ENCODE data around the gene CD19. TPM values are rescaled to one million over a fixed set of nuclear protein-coding genes. Genes with fewer than 3 reads are reported as not detected.

The CD19 gene
- total and polyA plus RNA-seq, 10 of the 15 experiments (the other 5 are each of a cell fraction or from before 2014, with no cell fraction given): 1.2 to 125 (median 77.2) TPM

GRCh38 chr16:28882551-28883160 lies 49.1 kb upstream of the CD19 start:
- FAIRE-seq: no peak
- Histone ChIP-seq H3K4me2 (ENCODE audit: control insufficient read depth, insufficient read depth) (no peak overlapping the region), H3K79me2 (ENCODE audit: control insufficient read depth, insufficient read depth, low read length) (no peaks in the 10 kb centered on the region), H3K9ac (ENCODE audit: control insufficient read depth, insufficient read depth, low read length) (no peak overlapping the region), H3K27ac (ENCODE audit: control insufficient read depth, insufficient read depth) (no peak overlapping the region), H3K4me3 (no peak overlapping the region), H3K36me3 (ENCODE audit: control insufficient read depth in 2 of 2, insufficient read depth in 2 of 2, low read length in 1 of 2) (no peaks in the 10 kb centered on the region), H4K20me1 (ENCODE audit: control insufficient read depth, insufficient read depth) (no peaks in the 10 kb centered on the region), H3K4me1 (ENCODE audit: control insufficient read depth, insufficient read depth, low read length) (peaks cover 7% of the 10 kb centered on the region), H2AFZ (ENCODE audit: control insufficient read depth, low read depth, low read length) (no peak overlapping the region), H3K9me3 (replicated peaks; ENCODE audit: control insufficient read depth, insufficient read depth, low read length) (no peaks in the 10 kb centered on the region), H3K27me3 (replicated peaks in 1 of 2; ENCODE audit: control insufficient read depth in 2 of 2, insufficient read depth in 2 of 2, low read length in 1 of 2) (no peaks in the 10 kb centered on the region)
- no peak for TF ChIP-seq RB1 (IDR thresholded peaks at IDR 0.05; ENCODE audit: borderline replicate concordance)
- no peak for TF ChIP-seq FOS (IDR thresholded peaks at IDR 0.05; ENCODE audit: borderline replicate concordance, extremely low read depth, insufficient read length)
- no peak for TF ChIP-seq RUNX3 (IDR thresholded peaks at IDR 0.05; ENCODE audit: low read length)
- 0 out of 2 replicates have a peak, but pooled peaks have one; percentile 5 for TF ChIP-seq RAD21 (IDR thresholded peaks at IDR 0.05; ENCODE audit: insufficient read depth, low read depth, low read length)
- BruUV-seq (replicated peaks): no TSS peak
- in situ Hi-C loops (cut with MboI) (loop anchor here (5.0 kb wide), 1 partner anchor 35 kb away; no protein-coding TSS in a partner anchor), intact Hi-C loops (cut with micrococcal nuclease; ENCODE audit: unreplicated experiment) (no loop called here)
- ChIA-PET SMC1A (ENCODE audit: uncharacterized antibody, unreplicated experiment) (interaction anchor here (1.2 kb wide), 1 partner anchor 62 kb away, joined by 5 read pairs; no protein-coding TSS in a partner anchor), RAD21 (ENCODE audit: unreplicated experiment) (no interaction called here), POLR2A (no interaction called here), CTCF (interaction anchor here (1.3 kb wide), 1 partner anchor 41 kb away, joined by 4 read pairs; no protein-coding TSS in a partner anchor)
- no peak for ATAC-seq
- WGBS (ENCODE audit: insufficient coverage, insufficient replicate concordance, low lambda C conversion rate, missing lambda C conversion rate): 64% methylated on average over 24 of the region's 24 CpGs
- DNase-seq (ENCODE audit: low read depth, low spot score): no peak

DNA sequence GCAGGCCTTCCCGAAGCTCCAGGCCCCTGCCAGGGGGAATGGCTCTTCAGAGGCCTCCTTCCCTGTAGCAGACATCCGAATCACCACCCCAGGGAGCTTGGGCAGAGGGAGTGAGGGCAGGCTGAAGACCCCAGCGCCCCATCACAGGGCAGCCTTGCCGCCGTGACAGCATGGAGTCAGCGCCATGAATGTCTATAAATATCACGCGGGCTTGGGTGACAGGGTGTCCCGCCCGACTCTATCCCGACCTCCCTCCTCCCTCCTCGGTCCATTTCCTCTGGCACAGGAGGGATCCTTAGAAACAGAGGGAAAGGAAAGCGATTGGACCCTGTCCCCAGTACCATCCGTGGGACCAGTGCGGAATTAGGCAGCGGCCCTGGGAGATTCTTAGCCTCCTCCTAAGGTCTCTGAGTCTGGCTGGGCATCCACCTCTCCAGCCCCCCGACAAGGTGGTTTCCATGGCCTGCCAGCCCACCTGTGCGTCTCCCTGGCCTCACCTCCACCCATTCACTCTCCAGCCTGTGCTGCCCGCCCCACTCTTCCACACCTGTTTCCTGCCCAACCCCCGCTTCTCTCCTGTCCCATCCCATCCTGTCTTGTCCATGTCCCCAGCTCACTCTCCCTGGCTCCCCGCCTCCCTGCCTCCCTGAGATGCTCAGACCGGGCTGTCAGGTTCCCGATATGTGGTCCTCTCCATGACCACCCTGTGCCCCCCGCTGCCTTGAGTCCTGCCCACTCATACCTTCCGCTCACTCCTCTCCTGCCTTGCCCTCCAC lies 48.4 kb upstream of the CD19 start:
- Histone ChIP-seq H3K4me3 (no peak overlapping the region), H3K27me3 (replicated peaks in 1 of 2; ENCODE audit: control insufficient read depth in 2 of 2, insufficient read depth in 2 of 2, low read length in 1 of 2) (no peaks in the 10 kb centered on the region), H3K4me1 (ENCODE audit: control insufficient read depth, insufficient read depth, low read length) (peaks cover 6% of the 10 kb centered on the region), H3K36me3 (ENCODE audit: control insufficient read depth in 2 of 2, insufficient read depth in 2 of 2, low read length in 1 of 2) (no peaks in the 10 kb centered on the region), H3K27ac (ENCODE audit: control insufficient read depth, insufficient read depth) (no peak overlapping the region), H3K9ac (ENCODE audit: control insufficient read depth, insufficient read depth, low read length) (no peak overlapping the region), H3K79me2 (ENCODE audit: control insufficient read depth, insufficient read depth, low read length) (no peaks in the 10 kb centered on the region), H2AFZ (ENCODE audit: control insufficient read depth, low read depth, low read length) (no peak overlapping the region), H3K4me2 (ENCODE audit: control insufficient read depth, insufficient read depth) (no peak overlapping the region), H4K20me1 (ENCODE audit: control insufficient read depth, insufficient read depth) (no peaks in the 10 kb centered on the region), H3K9me3 (replicated peaks; ENCODE audit: control insufficient read depth, insufficient read depth, low read length) (no peaks in the 10 kb centered on the region)
- ChIA-PET RAD21 (ENCODE audit: unreplicated experiment) (no interaction called here), CTCF (interaction anchor here (1.3 kb wide), 1 partner anchor 40 kb away, joined by 4 read pairs; no protein-coding TSS in a partner anchor), SMC1A (ENCODE audit: uncharacterized antibody, unreplicated experiment) (interaction anchor here (1.2 kb wide), 1 partner anchor 61 kb away, joined by 5 read pairs; no protein-coding TSS in a partner anchor), POLR2A (no interaction called here)
- in situ Hi-C loops (cut with MboI): loop anchor here (5.0 kb wide), 1 partner anchor 34 kb away; no protein-coding TSS in a partner anchor
- intact Hi-C loops (cut with micrococcal nuclease; ENCODE audit: unreplicated experiment): no loop called here
- BruUV-seq (replicated peaks): no TSS peak
- no peak for DNase-seq (ENCODE audit: low read depth, low spot score)
- 69% methylated on average over 25 of the region's 25 CpGs for WGBS (ENCODE audit: insufficient coverage, insufficient replicate concordance, low lambda C conversion rate, missing lambda C conversion rate)
- no peak for FAIRE-seq
- no peak for ATAC-seq
- TF ChIP-seq ZNF217 (IDR thresholded peaks at IDR 0.05) (no peak), BCL11A (IDR thresholded peaks at IDR 0.05; ENCODE audit: low read depth, low read length) (no peak), POLR2AphosphoS5 (IDR thresholded peaks at IDR 0.05; ENCODE audit: low read length) (no peak), PAX8 (IDR thresholded peaks at IDR 0.05) (no peak), YY1 (IDR thresholded peaks at IDR 0.05; ENCODE audit: low read depth, low read length) (no peak), NBN (IDR thresholded peaks at IDR 0.05) (no peak), BACH1 (IDR thresholded peaks at IDR 0.05; ENCODE audit: borderline replicate concordance) (no peak), SKIL (IDR thresholded peaks at IDR 0.05; ENCODE audit: low read depth, poor library complexity, severe bottlenecking) (no peak), MEF2B (IDR thresholded peaks at IDR 0.05; ENCODE audit: partially characterized antibody, poor library complexity, severe bottlenecking) (no peak)
- TF ChIP-seq, protein P1, sequence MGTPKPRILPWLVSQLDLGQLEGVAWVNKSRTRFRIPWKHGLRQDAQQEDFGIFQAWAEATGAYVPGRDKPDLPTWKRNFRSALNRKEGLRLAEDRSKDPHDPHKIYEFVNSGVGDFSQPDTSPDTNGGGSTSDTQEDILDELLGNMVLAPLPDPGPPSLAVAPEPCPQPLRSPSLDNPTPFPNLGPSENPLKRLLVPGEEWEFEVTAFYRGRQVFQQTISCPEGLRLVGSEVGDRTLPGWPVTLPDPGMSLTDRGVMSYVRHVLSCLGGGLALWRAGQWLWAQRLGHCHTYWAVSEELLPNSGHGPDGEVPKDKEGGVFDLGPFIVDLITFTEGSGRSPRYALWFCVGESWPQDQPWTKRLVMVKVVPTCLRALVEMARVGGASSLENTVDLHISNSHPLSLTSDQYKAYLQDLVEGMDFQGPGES (IDR thresholded peaks at IDR 0.05): no peak

Data from GM12878 (cell line).